Epithelial cell of esophagus (primary cell): ENCODE results near the gene SYT14.
"Not testable (repeated sequence)": the region's sequence is repeated elsewhere in the genome, so short reads cannot be mapped to it uniquely, and the experiment has no call there.

Experiments used
- DNase-seq: peaks from one replicate; pipeline ENCODE4 v3.0.0; 2010; ENCODE audit warnings: low read depth
- H3K4me3 ChIP-seq: 2 replicates; pipeline ENCODE4 v1.5.1; 2011; ENCODE audit warnings: mild to moderate bottlenecking, low read length, control low read depth
- TF ChIP-seq, protein P1 (sequence below): IDR thresholded peaks from 2 replicates; pipeline ENCODE4 v1.5.1; 2011; ENCODE audit warnings: low read depth, mild to moderate bottlenecking, low read length, control low read depth, inconsistent platforms; ENCODE audit not compliant: insufficient read depth; ENCODE audit errors: missing control alignments

Gene SYT14

DNA sequence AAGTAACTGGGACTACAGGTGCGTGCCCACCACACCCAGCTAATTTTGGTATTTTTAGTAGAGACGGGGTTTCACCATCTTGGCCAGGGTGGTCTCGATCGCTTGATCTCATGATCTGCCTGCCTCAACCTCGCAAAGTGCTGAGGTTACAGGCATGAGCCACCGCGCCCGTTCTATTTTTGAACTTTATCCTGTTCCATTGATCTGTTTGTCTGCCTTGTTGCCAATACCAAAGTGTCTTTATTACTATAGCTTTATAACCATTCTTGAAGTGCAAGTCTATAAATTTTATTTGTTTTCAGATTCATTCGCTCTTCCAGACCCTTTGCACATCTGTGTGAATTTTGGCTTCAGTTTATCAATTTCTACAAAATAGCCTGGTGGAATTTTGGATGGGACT is 28.0 kb downstream of the SYT14 start:
- TF ChIP-seq, protein P1, sequence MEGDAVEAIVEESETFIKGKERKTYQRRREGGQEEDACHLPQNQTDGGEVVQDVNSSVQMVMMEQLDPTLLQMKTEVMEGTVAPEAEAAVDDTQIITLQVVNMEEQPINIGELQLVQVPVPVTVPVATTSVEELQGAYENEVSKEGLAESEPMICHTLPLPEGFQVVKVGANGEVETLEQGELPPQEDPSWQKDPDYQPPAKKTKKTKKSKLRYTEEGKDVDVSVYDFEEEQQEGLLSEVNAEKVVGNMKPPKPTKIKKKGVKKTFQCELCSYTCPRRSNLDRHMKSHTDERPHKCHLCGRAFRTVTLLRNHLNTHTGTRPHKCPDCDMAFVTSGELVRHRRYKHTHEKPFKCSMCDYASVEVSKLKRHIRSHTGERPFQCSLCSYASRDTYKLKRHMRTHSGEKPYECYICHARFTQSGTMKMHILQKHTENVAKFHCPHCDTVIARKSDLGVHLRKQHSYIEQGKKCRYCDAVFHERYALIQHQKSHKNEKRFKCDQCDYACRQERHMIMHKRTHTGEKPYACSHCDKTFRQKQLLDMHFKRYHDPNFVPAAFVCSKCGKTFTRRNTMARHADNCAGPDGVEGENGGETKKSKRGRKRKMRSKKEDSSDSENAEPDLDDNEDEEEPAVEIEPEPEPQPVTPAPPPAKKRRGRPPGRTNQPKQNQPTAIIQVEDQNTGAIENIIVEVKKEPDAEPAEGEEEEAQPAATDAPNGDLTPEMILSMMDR: no peak
- DNase-seq: no peak
- H3K4me3 ChIP-seq: no peak overlapping the region

DNA sequence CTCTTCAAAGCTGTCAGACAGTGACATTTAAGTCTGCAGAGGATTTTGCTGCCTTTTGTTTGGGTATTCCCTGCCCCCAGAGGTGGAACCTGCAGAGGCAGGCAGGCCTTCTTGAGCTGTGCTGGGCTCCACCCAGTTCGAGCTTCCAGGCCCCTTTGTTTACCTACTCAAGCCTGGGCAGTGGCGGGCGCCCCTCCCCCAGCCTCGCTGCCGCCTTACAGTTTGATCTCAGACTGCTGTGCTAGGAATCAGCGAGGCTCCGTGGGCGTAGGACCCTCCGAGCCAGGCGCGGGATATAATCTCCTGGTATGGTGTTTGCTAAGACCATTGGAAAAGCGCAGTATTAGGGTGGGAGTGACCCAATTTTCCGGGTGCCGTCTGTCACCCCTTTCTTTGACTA is 40.7 kb downstream of the SYT14 start:
- not testable (repeated sequence) for DNase-seq, H3K4me3 ChIP-seq

DNA sequence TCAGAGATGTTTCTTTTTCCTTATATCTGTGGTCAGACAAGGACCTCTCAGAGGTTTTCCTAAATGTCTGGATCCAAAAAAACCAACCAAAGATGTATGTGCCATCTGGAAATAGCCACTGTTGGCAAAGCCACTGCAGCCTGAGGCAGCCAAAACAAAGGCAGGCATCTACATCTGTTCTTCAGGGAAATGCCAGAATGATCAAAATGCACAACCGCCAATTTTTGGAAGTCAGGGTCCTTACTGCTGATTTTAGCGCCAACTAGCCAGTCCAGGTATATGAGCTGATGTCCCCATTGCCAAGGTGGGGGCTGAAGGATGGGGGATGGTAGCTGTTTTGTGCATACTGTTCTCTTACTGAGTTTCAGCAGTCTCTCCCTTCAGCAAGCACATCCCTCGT is 45.9 kb downstream of the SYT14 start:
- no peak for DNase-seq
- H3K4me3 ChIP-seq: no peak overlapping the region
- TF ChIP-seq, protein P1: no peak

DNA sequence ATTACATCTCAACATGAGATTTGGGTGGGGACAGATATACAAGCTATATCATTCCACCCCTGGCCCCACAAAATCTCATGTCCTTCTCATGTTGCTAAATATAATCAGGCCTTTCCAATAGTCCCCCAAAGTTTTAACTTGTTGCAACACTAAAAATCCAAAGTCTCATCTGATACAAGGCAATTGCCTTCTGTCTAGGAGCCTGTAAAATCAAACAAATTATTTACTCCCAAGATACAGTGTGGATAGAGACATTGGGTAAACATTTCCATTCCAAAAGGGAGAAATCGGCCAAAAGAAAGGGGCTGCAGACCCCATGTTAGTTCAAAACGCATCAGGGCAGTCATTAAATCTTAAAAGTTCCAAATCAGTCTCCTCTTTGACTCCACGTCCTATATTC is 47.0 kb downstream of the SYT14 start:
- TF ChIP-seq, protein P1: no peak
- no peak for DNase-seq
- H3K4me3 ChIP-seq: no peak overlapping the region

DNA sequence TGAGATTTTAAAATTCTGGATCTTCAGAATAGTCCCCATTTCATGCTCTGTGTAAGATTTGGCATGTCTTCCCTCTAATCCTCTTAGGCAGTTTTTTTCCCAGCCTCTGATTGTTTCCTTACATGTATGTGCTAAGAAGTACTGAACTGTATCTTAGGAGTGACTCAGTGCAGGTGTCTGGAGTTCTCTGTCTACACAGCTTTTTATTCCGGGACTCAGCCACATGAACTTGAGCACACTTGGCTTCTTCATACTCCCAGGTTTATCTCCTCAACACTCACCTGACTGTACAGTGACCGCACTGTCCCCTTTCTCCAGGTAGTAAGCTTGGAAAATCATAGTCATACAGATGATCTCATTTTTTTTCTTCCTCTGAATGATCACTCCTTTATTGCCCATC is 50.7 kb downstream of the SYT14 start:
- H3K4me3 ChIP-seq: no peak overlapping the region
- peak; percentile 53 for DNase-seq
- TF ChIP-seq, protein P1: no peak

DNA sequence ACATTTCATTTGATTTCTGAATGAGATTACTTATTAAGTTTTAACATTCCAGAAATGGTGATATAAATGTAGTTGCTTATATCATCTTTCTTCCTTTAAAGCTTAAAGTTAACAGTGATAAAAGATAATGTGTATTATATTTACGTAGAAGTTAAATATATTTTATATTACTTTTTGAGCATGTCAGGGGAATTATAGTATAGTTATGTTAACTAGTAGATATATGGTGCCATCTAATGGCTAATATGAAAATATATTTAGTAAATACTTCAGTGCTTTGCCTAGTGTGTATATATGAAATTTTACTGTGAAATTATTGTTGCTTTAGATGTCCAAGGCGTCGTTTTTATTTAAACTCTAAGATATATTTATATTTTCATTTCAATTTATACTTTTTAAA is 51.5 kb downstream of the SYT14 start:
- H3K4me3 ChIP-seq: no peak overlapping the region
- TF ChIP-seq, protein P1: no peak
- DNase-seq: peak; percentile 32

DNA sequence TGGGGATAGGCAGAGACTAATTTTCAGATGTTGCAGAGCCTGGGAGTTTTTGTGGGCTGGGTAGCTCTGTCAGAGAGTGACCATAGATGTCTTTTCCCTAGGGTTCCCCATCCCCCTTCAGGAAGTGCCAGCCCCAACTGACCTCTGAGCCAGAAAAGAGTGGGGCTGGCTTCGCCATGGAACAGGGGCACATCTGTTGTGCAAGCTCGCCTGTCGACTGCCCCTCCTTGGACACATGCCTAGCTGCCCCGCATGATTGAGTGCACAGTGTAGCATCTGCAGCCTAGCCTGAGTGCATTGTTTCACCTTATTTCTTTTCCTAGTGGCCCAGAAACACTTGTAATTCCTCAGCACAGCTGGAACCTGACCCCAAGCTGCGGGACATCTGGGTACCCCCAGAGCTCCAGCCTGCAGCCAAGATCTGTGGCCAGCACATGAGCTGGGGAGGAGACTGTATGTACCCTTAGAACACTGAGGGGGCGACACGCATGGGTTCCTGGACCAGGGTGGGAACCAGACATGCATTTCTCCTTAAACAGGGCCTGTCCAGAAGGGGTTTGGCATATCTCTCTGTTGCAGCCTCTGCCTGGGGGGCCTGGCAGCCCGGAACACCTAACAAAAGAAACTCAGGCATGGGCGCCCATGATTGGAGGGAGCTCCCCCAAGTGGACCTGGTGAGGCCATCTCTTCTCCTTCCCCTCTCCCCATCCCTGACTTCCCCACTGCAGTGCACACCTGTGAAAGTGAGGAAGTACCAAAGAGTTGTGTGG is 55.2 kb downstream of the SYT14 start:
- TF ChIP-seq, protein P1: no peak
- DNase-seq: no peak
- no peak overlapping the region for H3K4me3 ChIP-seq
